T-helper 1 cell treated with Interleukin-12 subunit alpha and Interleukin-12 subunit beta and Interleukin-4 antibody, amounts not matched to agents 30 μg/mL and 1 μg/mL, for 36 hours (primary cell): ENCODE measurements around the gene PPY.
"Not testable (repeated sequence)": the region's sequence is repeated elsewhere in the genome, so short reads cannot be mapped to it uniquely, and the experiment has no call there.

Source experiments
- H3K27ac Mint-ChIP-seq: one replicate; pipeline ENCODE4 v1.8.0; 2021; ENCODE audit warnings: mild to moderate bottlenecking, mixed read lengths
- H3K27me3 Mint-ChIP-seq: one replicate; pipeline ENCODE4 v1.8.0; 2021; ENCODE audit warnings: low read depth, mixed read lengths
- H3K36me3 Mint-ChIP-seq: one replicate; pipeline ENCODE4 v1.8.0; 2021; ENCODE audit warnings: low read depth, mixed read lengths
- H3K4me1 Mint-ChIP-seq: one replicate; pipeline ENCODE4 v1.8.0; 2021; ENCODE audit warnings: low read depth, mixed read lengths
- H3K4me3 Mint-ChIP-seq: one replicate; pipeline ENCODE4 v1.8.0; 2021; ENCODE audit warnings: mild to moderate bottlenecking, moderate library complexity, mixed read lengths
- H3K9me3 Mint-ChIP-seq: one replicate; pipeline ENCODE4 v1.8.0; 2021; ENCODE audit warnings: mixed read lengths

Gene PPY

GRCh38 chr17:43974382-43975266 lies 32.3 kb upstream of the PPY start:
- Mint-ChIP-seq H3K36me3 (no peaks in the 10 kb centered on the region), H3K27ac (no peak overlapping the region), H3K27me3 (peaks cover 27% of the 10 kb centered on the region), H3K4me3 (no peak overlapping the region), H3K9me3 (no peaks in the 10 kb centered on the region), H3K4me1 (peaks cover 1% of the 10 kb centered on the region)

- not testable (repeated sequence) for H3K4me1 Mint-ChIP-seq, H3K27ac Mint-ChIP-seq, H3K9me3 Mint-ChIP-seq, H3K36me3 Mint-ChIP-seq, H3K4me3 Mint-ChIP-seq
- peaks cover 28% of the 10 kb centered on the region for H3K27me3 Mint-ChIP-seq
Measured at GRCh38 chr17:43972444-43973212, 30.4 kb upstream of the PPY start.

GRCh38 chr17:43971436-43971835 lies 29.2 kb upstream of the PPY start:
- not testable (repeated sequence) for H3K36me3 Mint-ChIP-seq, H3K9me3 Mint-ChIP-seq, H3K4me3 Mint-ChIP-seq, H3K4me1 Mint-ChIP-seq, H3K27ac Mint-ChIP-seq
- peaks cover 30% of the 10 kb centered on the region for H3K27me3 Mint-ChIP-seq

GRCh38 chr17:43970366-43970765 lies 28.1 kb upstream of the PPY start:
- Mint-ChIP-seq H3K27ac (no peak overlapping the region), H3K4me1 (peaks cover 1% of the 10 kb centered on the region), H3K9me3 (no peaks in the 10 kb centered on the region), H3K27me3 (peaks cover 36% of the 10 kb centered on the region), H3K36me3 (no peaks in the 10 kb centered on the region), H3K4me3 (no peak overlapping the region)

- no peak overlapping the region for H3K4me3 Mint-ChIP-seq
- no peak overlapping the region for H3K27ac Mint-ChIP-seq
- no peaks in the 10 kb centered on the region for H3K9me3 Mint-ChIP-seq
- H3K36me3 Mint-ChIP-seq: no peaks in the 10 kb centered on the region
- peaks cover 1% of the 10 kb centered on the region for H3K4me1 Mint-ChIP-seq
- H3K27me3 Mint-ChIP-seq: peaks cover 41% of the 10 kb centered on the region
Measured at GRCh38 chr17:43967251-43967875, 25.1 kb upstream of the PPY start.

- Mint-ChIP-seq H3K9me3 (no peaks in the 10 kb centered on the region), H3K27ac (no peak overlapping the region), H3K36me3 (no peaks in the 10 kb centered on the region), H3K4me3 (no peak overlapping the region), H3K27me3 (peaks cover 39% of the 10 kb centered on the region), H3K4me1 (no peaks in the 10 kb centered on the region)
Measured at GRCh38 chr17:43966276-43966675, 24.0 kb upstream of the PPY start.

GRCh38 chr17:43962479-43962878 lies 20.2 kb upstream of the PPY start:
- no peak overlapping the region for H3K27ac Mint-ChIP-seq
- H3K36me3 Mint-ChIP-seq: no peaks in the 10 kb centered on the region
- no peak overlapping the region for H3K4me3 Mint-ChIP-seq
- H3K27me3 Mint-ChIP-seq: peaks cover 28% of the 10 kb centered on the region
- no peaks in the 10 kb centered on the region for H3K9me3 Mint-ChIP-seq
- H3K4me1 Mint-ChIP-seq: no peaks in the 10 kb centered on the region

GRCh38 chr17:43961954-43962353 lies 19.7 kb upstream of the PPY start:
- Mint-ChIP-seq H3K4me3 (no peak overlapping the region), H3K27ac (no peak overlapping the region)

GRCh38 chr17:43961292-43961691 lies 19.0 kb upstream of the PPY start:
- not testable (repeated sequence) for H3K9me3 Mint-ChIP-seq, H3K4me1 Mint-ChIP-seq, H3K4me3 Mint-ChIP-seq, H3K36me3 Mint-ChIP-seq, H3K27ac Mint-ChIP-seq
- peaks cover 28% of the 10 kb centered on the region for H3K27me3 Mint-ChIP-seq

More at GRCh38 chr17:43961954-43962353, 19.7 kb upstream of the PPY start:
- Mint-ChIP-seq H3K9me3 (no peaks in the 10 kb centered on the region), H3K27me3 (peaks cover 28% of the 10 kb centered on the region), H3K4me1 (no peaks in the 10 kb centered on the region), H3K36me3 (no peaks in the 10 kb centered on the region)

GRCh38 chr17:43958748-43959352 lies 16.6 kb upstream of the PPY start:
- H3K4me3 Mint-ChIP-seq: no peak overlapping the region
- no peaks in the 10 kb centered on the region for H3K4me1 Mint-ChIP-seq
- no peaks in the 10 kb centered on the region for H3K9me3 Mint-ChIP-seq
- no peaks in the 10 kb centered on the region for H3K36me3 Mint-ChIP-seq
- H3K27me3 Mint-ChIP-seq: peaks cover 37% of the 10 kb centered on the region
- no peak overlapping the region for H3K27ac Mint-ChIP-seq

GRCh38 chr17:43956222-43956621 lies 13.9 kb upstream of the PPY start:
- no peak overlapping the region for H3K27ac Mint-ChIP-seq
- H3K4me3 Mint-ChIP-seq: no peak overlapping the region

GRCh38 chr17:43953746-43954145 lies 11.5 kb upstream of the PPY start, which contains the start of gene PYY:
Gene PYY, minus strand, starts transcription at chr17:43953940. Its CDS starts 457 bp downstream, at chr17:43953483.
- H3K9me3 Mint-ChIP-seq: no peaks in the 10 kb centered on the region
- no peak within 1 kb of the TSS for H3K4me3 Mint-ChIP-seq
- peaks cover 2% of the 10 kb centered on the region for H3K4me1 Mint-ChIP-seq
- H3K27ac Mint-ChIP-seq: peak within 1 kb of the TSS; percentile 45
- H3K27me3 Mint-ChIP-seq: peaks cover 57% of the 10 kb centered on the region
- no peaks in the 10 kb centered on the region for H3K36me3 Mint-ChIP-seq

More at GRCh38 chr17:43956222-43956621, 13.9 kb upstream of the PPY start:
- peaks cover 44% of the 10 kb centered on the region for H3K27me3 Mint-ChIP-seq
- peaks cover 2% of the 10 kb centered on the region for H3K4me1 Mint-ChIP-seq
- no peaks in the 10 kb centered on the region for H3K36me3 Mint-ChIP-seq
- no peaks in the 10 kb centered on the region for H3K9me3 Mint-ChIP-seq

GRCh38 chr17:43952724-43953666 lies 10.7 kb upstream of the PPY start:
- Mint-ChIP-seq H3K36me3 (no peaks in the 10 kb centered on the region), H3K4me3 (no peak overlapping the region), H3K9me3 (no peaks in the 10 kb centered on the region), H3K27ac (peak overlapping the region; percentile 45), H3K27me3 (peaks cover 57% of the 10 kb centered on the region), H3K4me1 (peaks cover 2% of the 10 kb centered on the region)
